GM23248 (cell line): ENCODE data around the gene CCDC146.

Experiments used
- EZH2 ChIP-seq: fragments of 200-600 bp; sonication (generic); IDR thresholded peaks from 2 replicates; pipeline ENCODE4 v1.6.1; 2018; ENCODE audit warnings: antibody characterized with exemption, mild to moderate bottlenecking; ENCODE audit not compliant: insufficient read depth, poor library complexity, severe bottlenecking
- EZH2phosphoT487 ChIP-seq: fragments of 200-600 bp; sonication (generic); IDR thresholded peaks from 2 replicates; pipeline ENCODE4 v1.6.1; 2018; ENCODE audit warnings: antibody characterized with exemption, moderate library complexity, mild to moderate bottlenecking, low read depth; ENCODE audit not compliant: insufficient read depth

DNA sequence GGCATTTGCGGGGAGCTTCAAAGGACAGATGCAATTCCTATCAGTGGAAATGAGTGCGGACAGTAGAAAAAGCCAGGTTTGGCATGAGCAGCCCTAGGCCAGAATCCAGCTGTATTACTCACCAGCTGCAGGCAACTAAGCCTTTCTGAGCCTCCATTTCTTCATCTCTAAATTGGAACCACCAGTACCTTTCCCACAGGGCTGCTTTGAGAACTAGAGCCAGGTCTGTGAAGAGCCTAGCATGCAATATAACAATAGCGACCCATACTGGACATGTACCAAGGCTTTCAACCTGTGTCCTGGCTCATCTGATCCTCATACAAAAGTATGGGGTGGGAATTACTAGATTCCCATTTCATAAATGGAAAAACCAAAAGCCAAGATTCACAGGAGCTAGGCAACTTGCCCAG is 192.8 kb downstream of the CCDC146 start:
- no peak for TF ChIP-seq EZH2phosphoT487
- no peak for TF ChIP-seq EZH2
